Activated naive CD8-positive, alpha-beta T cell treated with anti-CD3 and anti-CD28 coated beads, Interleukin-2, amount 10 ng/mL, durations not matched to agents 7 days and 5 days (primary cell): ENCODE measurements around the gene IGFBP2. TPM values are rescaled to one million over a fixed set of nuclear protein-coding genes. Genes with fewer than 3 reads are reported as not detected.

ENCODE experiments used
- ATAC-seq: fragments of 150-1000 bp; cut with Tn5 transposase; one replicate; pipeline ENCODE4 v1.10.0; 2021; ENCODE audit warnings: low read depth, moderate library complexity
- POLR2A ChIA-PET: fragments of 350-600 bp; sonication (Branson Sonifier 250); formaldehyde crosslinking; loops from one replicate; lab custom pipeline; 2021; ENCODE audit warnings: antibody characterized with exemption; lab: Charles Lee
- DNase-seq: peaks from one replicate; pipeline ENCODE4 v3.0.0; 2021
- H3K27ac Mint-ChIP-seq: one replicate; pipeline ENCODE4 v1.8.0; 2022; ENCODE audit warnings: mild to moderate bottlenecking, mixed read lengths
- H3K27me3 Mint-ChIP-seq: one replicate; pipeline ENCODE4 v1.8.0; 2022; ENCODE audit warnings: mild to moderate bottlenecking, moderate library complexity, mixed read lengths
- H3K36me3 Mint-ChIP-seq: one replicate; pipeline ENCODE4 v1.8.0; 2021; ENCODE audit warnings: mild to moderate bottlenecking, mixed read lengths
- H3K4me1 Mint-ChIP-seq: one replicate; pipeline ENCODE4 v1.8.0; 2021; ENCODE audit warnings: mixed read lengths
- H3K4me3 Mint-ChIP-seq: one replicate; pipeline ENCODE4 v1.8.0; 2022; ENCODE audit warnings: mild to moderate bottlenecking, moderate library complexity, mixed read lengths
- H3K9me3 Mint-ChIP-seq: one replicate; pipeline ENCODE4 v1.8.0; 2021; ENCODE audit warnings: mixed read lengths
- total RNA-seq, 2 experiments: library from RNA; stranded (reverse); gene quantifications; one replicate each; pipeline ENCODE4 v1.2.3, GENCODE V29; 2021

IGFBP2 gene
- total RNA-seq, 2 experiments from 2014 or later = 97.3 to 115 TPM

DNA sequence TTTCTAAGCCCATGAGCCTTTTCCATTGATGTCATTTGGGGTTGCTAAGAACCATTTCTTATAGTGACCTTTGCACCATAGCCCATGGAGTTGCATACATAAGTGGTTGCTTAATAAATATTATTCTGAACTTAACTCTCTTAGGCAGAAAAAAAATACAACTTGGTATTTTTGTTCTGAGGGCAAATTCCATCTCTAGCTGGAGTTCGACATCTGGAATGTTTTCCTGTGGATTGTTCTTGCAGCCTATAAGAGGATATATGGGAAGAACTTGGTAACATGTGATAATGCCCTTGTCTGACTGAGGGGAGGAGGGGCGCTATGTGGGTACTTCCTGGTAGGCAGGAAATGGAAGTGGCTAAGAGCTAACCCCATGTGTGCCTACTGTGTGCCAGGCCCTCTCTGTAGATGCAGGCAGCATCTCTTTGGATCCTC lies 20.7 kb downstream of the IGFBP2 start:
- Mint-ChIP-seq H3K4me3 (no peak overlapping the region), H3K4me1 (peaks cover 13% of the 10 kb centered on the region), H3K36me3 (peaks cover 13% of the 10 kb centered on the region), H3K27me3 (peaks cover 7% of the 10 kb centered on the region), H3K27ac (no peak overlapping the region), H3K9me3 (no peaks in the 10 kb centered on the region)
- peak; percentile 33 for ATAC-seq
- no peak for DNase-seq
- POLR2A ChIA-PET = no interaction called here

DNA sequence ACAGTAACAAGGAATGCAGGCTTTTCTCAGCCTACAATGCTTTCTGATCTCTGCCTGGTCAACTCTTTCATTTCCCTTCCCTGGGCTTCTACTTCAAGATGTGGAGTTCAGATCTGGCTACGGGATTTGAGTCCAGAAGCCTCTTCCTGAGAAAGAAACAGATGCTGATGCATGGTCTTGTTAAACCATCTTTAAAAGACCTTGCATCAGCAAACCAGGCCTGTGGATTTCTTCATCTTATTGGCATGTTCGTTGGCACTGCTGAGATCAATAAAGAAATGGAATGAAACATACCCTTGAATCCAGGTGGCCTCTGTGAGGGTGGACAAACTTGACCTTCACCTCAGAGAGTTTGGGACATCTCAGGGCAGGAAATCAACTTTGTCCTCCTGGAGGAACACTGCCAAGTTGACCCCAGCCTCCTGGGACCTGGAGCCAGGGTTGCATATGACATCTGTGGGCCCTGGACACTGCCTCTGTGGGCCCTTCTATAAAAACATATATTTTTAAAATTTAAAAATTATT lies 21.4 kb downstream of the IGFBP2 start:
- POLR2A ChIA-PET = no interaction called here

DNA sequence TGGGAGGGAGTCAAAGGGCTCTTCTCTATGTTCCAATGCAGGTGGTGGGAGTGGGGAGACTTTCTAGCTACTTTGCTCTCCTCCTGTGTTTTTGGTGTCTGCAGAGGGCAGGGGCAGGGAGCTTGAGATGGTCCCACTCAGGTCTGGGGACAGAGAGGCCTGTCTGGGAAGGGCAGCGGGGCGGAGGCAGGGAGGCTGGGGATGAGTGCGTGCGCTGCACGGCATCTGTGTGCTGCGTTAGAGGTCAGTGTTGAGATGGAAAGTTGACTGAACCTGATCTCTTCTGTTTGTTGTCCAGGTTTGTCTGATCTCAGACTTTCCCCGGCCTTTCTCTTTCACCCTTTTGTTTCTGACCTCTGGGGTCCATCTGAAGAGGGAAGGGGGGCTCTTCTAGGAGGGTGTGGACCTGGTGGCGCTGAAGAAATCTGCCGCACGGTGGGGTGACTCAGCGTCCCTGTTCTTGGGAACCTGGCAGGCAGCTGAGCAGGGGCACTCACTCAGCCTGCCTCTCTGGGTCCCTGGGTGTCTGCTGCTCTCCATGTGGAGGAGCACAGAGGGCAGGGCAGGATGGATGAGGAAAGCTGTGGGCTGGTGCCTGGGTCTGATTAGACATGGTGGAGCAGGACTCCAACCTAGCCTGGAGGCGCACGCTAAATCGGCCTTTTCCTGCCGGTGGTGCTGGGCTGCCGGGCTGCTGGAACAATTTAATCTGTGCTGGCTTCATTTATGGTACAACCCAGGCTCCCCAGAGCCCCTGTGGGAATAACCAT lies 24.1 kb downstream of the IGFBP2 start:
- no peak for DNase-seq
- no peak overlapping the region for H3K27ac Mint-ChIP-seq
- POLR2A ChIA-PET = no interaction called here

More for the DNA sequence above, 21.4 kb downstream of the IGFBP2 start:
- no peak for ATAC-seq
- peaks cover 7% of the 10 kb centered on the region for H3K27me3 Mint-ChIP-seq
- H3K4me3 Mint-ChIP-seq = no peak overlapping the region
- DNase-seq = no peak
- H3K9me3 Mint-ChIP-seq = no peaks in the 10 kb centered on the region
- H3K4me1 Mint-ChIP-seq = peaks cover 13% of the 10 kb centered on the region
- peaks cover 13% of the 10 kb centered on the region for H3K36me3 Mint-ChIP-seq
- no peak overlapping the region for H3K27ac Mint-ChIP-seq

DNA sequence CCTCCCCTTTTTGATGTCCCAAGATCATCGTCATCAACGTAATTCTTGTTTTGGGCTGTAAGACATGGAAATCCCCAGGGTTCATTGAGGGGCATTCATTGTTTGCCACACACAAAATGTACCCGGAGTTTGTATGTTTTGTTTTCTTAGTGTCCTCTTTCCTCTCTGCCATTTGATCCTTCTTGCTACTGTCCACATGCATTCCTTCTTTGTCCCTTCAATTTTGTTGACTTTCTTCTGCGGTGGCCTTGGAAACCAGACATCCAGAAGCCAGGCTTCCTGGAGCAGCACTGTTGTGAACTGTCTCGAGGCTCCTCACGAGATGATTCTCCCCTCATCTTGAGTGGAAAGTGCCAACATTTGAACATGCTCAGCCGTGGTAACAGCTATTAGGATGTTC lies 24.8 kb downstream of the IGFBP2 start:
- H3K4me3 Mint-ChIP-seq = no peak overlapping the region
- POLR2A ChIA-PET = no interaction called here
- H3K36me3 Mint-ChIP-seq = peaks cover 8% of the 10 kb centered on the region
- H3K27ac Mint-ChIP-seq = no peak overlapping the region
- DNase-seq (no peak), ATAC-seq (no peak)
- H3K4me1 Mint-ChIP-seq = peaks cover 11% of the 10 kb centered on the region
- H3K27me3 Mint-ChIP-seq = no peaks in the 10 kb centered on the region
- no peaks in the 10 kb centered on the region for H3K9me3 Mint-ChIP-seq

More for the DNA sequence above, 24.1 kb downstream of the IGFBP2 start:
- Mint-ChIP-seq H3K4me1 (peaks cover 13% of the 10 kb centered on the region), H3K4me3 (no peak overlapping the region), H3K36me3 (peaks cover 13% of the 10 kb centered on the region), H3K9me3 (no peaks in the 10 kb centered on the region), H3K27me3 (peaks cover 5% of the 10 kb centered on the region)
- no peak for ATAC-seq

DNA sequence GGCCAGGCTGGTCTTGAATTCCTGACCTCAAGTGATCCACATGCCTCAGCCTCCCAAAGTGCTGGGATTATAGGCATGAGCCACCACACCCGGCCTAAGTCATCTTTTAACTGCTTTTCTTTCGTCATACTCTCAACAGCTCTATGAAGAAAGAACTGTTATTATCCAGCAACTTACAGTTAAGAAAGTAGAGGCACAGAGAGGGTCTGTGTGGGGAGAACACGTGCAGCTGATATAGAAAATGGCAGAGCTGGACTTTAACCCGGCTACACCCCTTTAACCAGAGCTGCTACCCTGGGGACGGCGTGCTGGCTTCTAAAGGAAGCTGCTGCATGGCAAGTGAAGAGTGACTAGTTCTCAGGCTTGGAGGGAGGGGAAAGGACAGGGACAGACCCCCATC lies 25.5 kb downstream of the IGFBP2 start:
- POLR2A ChIA-PET = no interaction called here
- DNase-seq (no peak), ATAC-seq (no peak)
- H3K4me1 Mint-ChIP-seq = peaks cover 9% of the 10 kb centered on the region
- H3K36me3 Mint-ChIP-seq = peaks cover 4% of the 10 kb centered on the region
- H3K9me3 Mint-ChIP-seq = no peaks in the 10 kb centered on the region
- no peak overlapping the region for H3K27ac Mint-ChIP-seq
- no peaks in the 10 kb centered on the region for H3K27me3 Mint-ChIP-seq
- no peak overlapping the region for H3K4me3 Mint-ChIP-seq

DNA sequence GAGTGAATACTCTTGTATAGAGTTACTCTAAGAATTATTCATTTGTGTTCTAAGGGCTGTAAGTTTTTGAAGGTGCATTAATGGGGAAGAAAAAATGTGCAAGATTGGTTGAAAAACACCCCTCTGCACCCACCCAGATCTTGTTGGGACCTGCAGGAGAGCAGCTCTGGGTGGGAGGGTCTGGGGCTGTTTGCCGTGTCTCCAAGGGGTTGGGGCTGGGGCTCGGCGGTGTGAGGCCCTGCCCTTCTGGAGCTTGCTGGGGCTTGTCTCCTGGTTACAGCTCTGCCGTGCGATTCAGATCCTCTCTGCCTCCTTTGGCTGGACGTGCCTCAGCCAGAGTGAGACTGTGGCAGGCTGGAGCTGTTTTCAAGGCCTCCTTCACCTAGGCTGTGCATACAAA lies 26.1 kb downstream of the IGFBP2 start:
- ATAC-seq = no peak
- Mint-ChIP-seq H3K4me1 (peaks cover 6% of the 10 kb centered on the region), H3K27me3 (no peaks in the 10 kb centered on the region), H3K9me3 (no peaks in the 10 kb centered on the region), H3K4me3 (no peak overlapping the region), H3K27ac (no peak overlapping the region), H3K36me3 (peaks cover 4% of the 10 kb centered on the region)
- POLR2A ChIA-PET = no interaction called here
- no peak for DNase-seq

DNA sequence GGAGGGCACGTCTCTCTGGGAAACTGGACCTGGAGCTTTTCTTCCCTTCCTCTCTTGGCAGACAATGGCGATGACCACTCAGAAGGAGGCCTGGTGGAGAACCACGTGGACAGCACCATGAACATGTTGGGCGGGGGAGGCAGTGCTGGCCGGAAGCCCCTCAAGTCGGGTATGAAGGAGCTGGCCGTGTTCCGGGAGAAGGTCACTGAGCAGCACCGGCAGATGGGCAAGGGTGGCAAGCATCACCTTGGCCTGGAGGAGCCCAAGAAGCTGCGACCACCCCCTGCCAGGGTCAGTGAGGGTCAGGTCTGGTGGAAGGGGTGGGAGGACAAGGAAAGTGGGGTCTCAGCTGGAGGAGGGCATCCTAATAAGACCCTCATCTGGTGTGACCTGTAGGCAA lies 27.3 kb downstream of the IGFBP2 start:
- H3K36me3 Mint-ChIP-seq = peaks cover 2% of the 10 kb centered on the region
- no peak for ATAC-seq
- H3K4me3 Mint-ChIP-seq = no peak overlapping the region
- no peak overlapping the region for H3K27ac Mint-ChIP-seq
- H3K9me3 Mint-ChIP-seq = no peaks in the 10 kb centered on the region
- H3K27me3 Mint-ChIP-seq = no peaks in the 10 kb centered on the region
- H3K4me1 Mint-ChIP-seq = no peaks in the 10 kb centered on the region
- no peak for DNase-seq
- POLR2A ChIA-PET = no interaction called here

DNA sequence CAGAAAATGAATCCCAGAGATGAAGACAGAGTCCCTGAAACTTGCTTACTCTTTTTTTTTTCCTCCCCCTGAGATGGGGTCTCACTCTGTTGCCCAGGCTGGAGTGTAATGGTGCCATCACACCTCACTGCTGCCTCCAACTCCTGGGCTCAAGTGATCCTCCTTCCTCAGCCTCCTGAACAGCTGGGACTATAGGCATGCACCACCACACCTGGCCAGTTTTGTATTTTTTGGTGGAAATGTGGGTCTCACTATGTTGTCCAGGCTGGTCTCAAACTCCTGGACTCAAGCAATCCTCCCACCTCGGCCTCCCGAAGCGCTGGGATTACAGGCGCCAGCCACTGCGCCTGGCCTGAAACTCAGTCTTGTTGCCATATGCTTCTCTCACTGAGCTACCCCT lies 27.8 kb downstream of the IGFBP2 start:
- H3K36me3 Mint-ChIP-seq = peaks cover 2% of the 10 kb centered on the region
- H3K4me3 Mint-ChIP-seq = no peak overlapping the region
- H3K4me1 Mint-ChIP-seq = no peaks in the 10 kb centered on the region
- no peaks in the 10 kb centered on the region for H3K27me3 Mint-ChIP-seq
- POLR2A ChIA-PET = interaction anchor here (0.6 kb wide), 1 partner anchor 228 kb away, joined by 3 read pairs; no protein-coding TSS in a partner anchor
- DNase-seq (no peak), ATAC-seq (no peak)
- H3K9me3 Mint-ChIP-seq = no peaks in the 10 kb centered on the region
- H3K27ac Mint-ChIP-seq = no peak overlapping the region

DNA sequence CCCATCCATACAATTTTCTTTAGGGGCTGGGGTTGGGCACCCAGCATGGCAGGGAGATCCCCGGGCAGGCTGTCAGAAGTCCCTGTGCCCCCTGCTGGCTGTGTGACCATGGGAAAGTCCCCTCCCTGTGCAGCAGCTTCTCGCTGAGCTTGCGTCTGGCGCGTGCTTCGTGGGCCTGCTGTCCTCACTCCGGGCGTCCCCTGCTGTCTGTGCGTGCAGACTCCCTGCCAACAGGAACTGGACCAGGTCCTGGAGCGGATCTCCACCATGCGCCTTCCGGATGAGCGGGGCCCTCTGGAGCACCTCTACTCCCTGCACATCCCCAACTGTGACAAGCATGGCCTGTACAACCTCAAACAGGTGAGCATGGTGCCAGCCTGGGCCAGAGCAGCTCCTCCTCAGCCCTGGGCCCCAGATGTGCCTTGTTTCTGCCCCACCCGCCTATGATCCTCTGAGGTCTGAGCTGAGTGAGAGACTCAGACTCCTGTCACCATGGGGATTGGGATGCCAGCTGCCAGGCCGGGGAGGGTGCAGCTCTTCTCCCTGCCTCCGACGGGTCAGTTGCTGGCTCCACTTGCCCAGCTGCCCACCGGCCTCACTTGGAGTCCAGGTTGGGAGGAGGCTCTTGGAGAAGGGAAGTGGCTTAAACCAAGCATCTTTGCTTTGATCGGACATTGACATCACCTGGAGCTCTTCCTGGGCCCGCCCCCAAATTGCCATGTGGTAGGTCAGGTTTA lies 28.6 kb downstream of the IGFBP2 start:
- Mint-ChIP-seq H3K36me3 (peaks cover 2% of the 10 kb centered on the region), H3K27me3 (no peaks in the 10 kb centered on the region), H3K27ac (no peak overlapping the region), H3K4me1 (peaks cover 1% of the 10 kb centered on the region), H3K4me3 (no peak overlapping the region), H3K9me3 (no peaks in the 10 kb centered on the region)
- POLR2A ChIA-PET = no interaction called here
- DNase-seq (no peak), ATAC-seq (no peak)

DNA sequence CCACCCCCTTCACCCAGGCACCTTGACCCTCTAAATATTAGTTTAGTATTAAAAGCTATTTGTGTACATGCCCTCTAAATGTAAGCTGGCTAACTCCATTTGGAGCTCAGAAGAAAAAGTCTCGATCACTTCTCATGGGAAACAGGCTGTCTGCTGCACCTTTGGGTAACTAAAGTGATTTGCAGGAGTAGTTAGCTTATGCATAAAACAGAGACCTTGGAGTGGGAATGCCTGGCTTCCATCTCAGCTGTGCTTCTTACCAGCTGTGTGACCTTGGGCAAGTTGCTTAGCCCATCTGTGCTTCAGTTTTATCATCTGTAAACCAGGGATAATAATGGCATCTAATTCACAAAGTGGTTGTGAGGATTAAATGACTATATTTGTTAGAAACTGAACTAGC lies 29.9 kb downstream of the IGFBP2 start:
- Mint-ChIP-seq H3K4me3 (no peak overlapping the region), H3K4me1 (peaks cover 1% of the 10 kb centered on the region), H3K9me3 (no peaks in the 10 kb centered on the region), H3K27ac (no peak overlapping the region), H3K36me3 (no peaks in the 10 kb centered on the region), H3K27me3 (no peaks in the 10 kb centered on the region)
- DNase-seq (no peak), ATAC-seq (no peak)
- POLR2A ChIA-PET = no interaction called here

DNA sequence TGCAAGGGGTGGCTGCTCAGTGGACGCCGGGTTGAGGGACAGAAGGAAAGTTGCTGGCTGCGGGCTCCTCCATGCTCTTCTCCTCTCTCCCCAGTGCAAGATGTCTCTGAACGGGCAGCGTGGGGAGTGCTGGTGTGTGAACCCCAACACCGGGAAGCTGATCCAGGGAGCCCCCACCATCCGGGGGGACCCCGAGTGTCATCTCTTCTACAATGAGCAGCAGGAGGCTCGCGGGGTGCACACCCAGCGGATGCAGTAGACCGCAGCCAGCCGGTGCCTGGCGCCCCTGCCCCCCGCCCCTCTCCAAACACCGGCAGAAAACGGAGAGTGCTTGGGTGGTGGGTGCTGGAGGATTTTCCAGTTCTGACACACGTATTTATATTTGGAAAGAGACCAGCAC lies 30.6 kb downstream of the IGFBP2 start:
- H3K4me1 Mint-ChIP-seq = peaks cover 1% of the 10 kb centered on the region
- H3K36me3 Mint-ChIP-seq = no peaks in the 10 kb centered on the region
- ATAC-seq (no peak), DNase-seq (no peak)
- no peak overlapping the region for H3K27ac Mint-ChIP-seq
- peaks cover 2% of the 10 kb centered on the region for H3K27me3 Mint-ChIP-seq
- no peaks in the 10 kb centered on the region for H3K9me3 Mint-ChIP-seq
- no peak overlapping the region for H3K4me3 Mint-ChIP-seq
- POLR2A ChIA-PET = no interaction called here

DNA sequence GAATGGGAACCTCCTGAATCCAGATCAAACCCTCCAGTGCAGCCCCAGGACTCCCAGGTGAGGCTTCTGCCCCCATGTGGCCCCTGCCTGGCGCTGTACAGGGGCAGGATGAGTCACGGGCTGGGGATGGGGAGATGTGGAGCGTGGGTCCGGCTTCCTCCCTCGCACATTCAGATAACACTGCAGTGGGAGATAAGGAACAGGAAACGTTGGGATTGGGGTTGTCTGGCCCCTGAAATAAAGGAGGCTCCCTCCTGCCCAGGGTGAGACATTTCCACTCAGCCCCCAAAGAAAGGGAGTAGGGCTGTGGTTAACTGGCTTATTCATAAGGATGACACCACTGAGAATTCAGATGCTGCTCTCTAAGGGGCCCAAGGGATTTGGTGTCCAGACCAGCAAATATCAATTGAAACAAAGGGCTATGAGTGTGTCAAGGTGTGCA lies 31.4 kb downstream of the IGFBP2 start:
- no peak for DNase-seq
- no peak overlapping the region for H3K4me3 Mint-ChIP-seq
- POLR2A ChIA-PET = interaction anchor here (1.2 to 2.7 kb wide), 2 partner anchors 146 to 148 kb away, joined by 3 to 12 read pairs; no protein-coding TSS in a partner anchor
- H3K36me3 Mint-ChIP-seq = no peaks in the 10 kb centered on the region
- H3K4me1 Mint-ChIP-seq = peaks cover 1% of the 10 kb centered on the region
- H3K9me3 Mint-ChIP-seq = no peaks in the 10 kb centered on the region
- ATAC-seq = no peak
- peaks cover 2% of the 10 kb centered on the region for H3K27me3 Mint-ChIP-seq
- H3K27ac Mint-ChIP-seq = no peak overlapping the region

DNA sequence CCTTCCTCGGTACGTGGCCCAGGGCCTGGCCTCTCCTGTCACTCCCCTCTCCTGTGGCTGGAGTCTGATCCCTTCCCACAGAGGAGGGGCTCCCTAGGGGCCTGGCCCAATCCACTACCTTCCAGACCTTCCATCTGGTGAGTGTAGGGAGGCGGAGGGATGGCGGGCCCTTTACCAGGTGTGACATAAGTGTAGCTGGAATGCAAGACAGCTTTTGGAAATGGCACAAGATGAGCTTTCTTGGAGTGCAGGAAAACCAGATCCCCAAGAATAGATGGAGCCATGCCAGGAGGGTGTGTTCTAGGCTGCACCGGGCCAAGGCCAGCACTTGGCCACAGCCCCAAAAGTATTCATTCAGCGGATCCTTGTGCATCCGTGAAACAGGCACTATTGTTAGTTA lies 32.0 kb downstream of the IGFBP2 start:
- Mint-ChIP-seq H3K4me3 (no peak overlapping the region), H3K36me3 (no peaks in the 10 kb centered on the region)
- POLR2A ChIA-PET = interaction anchor here (1.2 to 2.7 kb wide), 2 partner anchors 146 to 149 kb away, joined by 3 to 12 read pairs; no protein-coding TSS in a partner anchor

More for the DNA sequence above, 32.0 kb downstream of the IGFBP2 start:
- ATAC-seq (no peak), DNase-seq (no peak)
- Mint-ChIP-seq H3K27me3 (peaks cover 3% of the 10 kb centered on the region), H3K4me1 (peaks cover 1% of the 10 kb centered on the region), H3K9me3 (no peaks in the 10 kb centered on the region), H3K27ac (no peak overlapping the region)
